Panc1 (cell line): ENCODE results near the gene COQ8A. TPM values are rescaled to one million over a fixed set of nuclear protein-coding genes. Genes with fewer than 3 reads are reported as not detected.
"Not testable (repeated sequence)": the region's sequence is repeated elsewhere in the genome, so short reads cannot be mapped to it uniquely, and the experiment has no call there.

ENCODE experiments used
- ATAC-seq: fragments of 200-7000 bp; cut with Tn5 transposase; 2 replicates; pipeline ENCODE4 v1.9.1; 2020; ENCODE audit warnings: mild to moderate bottlenecking, moderate library complexity
- BruUV-seq: library from RNA; stranded (reverse); fragments of 400-500 nt; replicated peaks from 2 replicates; lab custom pipeline; 2021; lab: Mats Ljungman, UMichigan
- CTCF ChIA-PET: fragments of 300-600 bp; sonication (Branson Sonifier 250); formaldehyde crosslinking; loops from one replicate; lab custom pipeline; 2022; ENCODE audit warnings: antibody characterized with exemption; lab: Charles Lee
- POLR2A ChIA-PET: fragments of 300-600 bp; sonication (Branson Sonifier 250); formaldehyde crosslinking; loops from one replicate; lab custom pipeline; 2022; ENCODE audit warnings: antibody characterized with exemption; lab: Charles Lee
- DNase-seq: peaks from one replicate; pipeline ENCODE4 v3.0.0-alpha.2; 2010; ENCODE audit warnings: low read depth, low spot score
- H3K27ac ChIP-seq: 2 replicates; pipeline ENCODE4 v1.5.1; 2011; ENCODE audit warnings: mild to moderate bottlenecking, low read length, inconsistent platforms
- H3K27me3 ChIP-seq: fragments of 200-500 bp; sonication (Bioruptor generic); 2 replicates; pipeline ENCODE4 v1.6.0; 2014; ENCODE audit warnings: low read length, inconsistent platforms; ENCODE audit not compliant: control insufficient read depth, insufficient read depth
- H3K36me3 ChIP-seq: fragments of 200-500 bp; sonication (Bioruptor generic); 2 replicates; pipeline ENCODE4 v1.5.1; 2014; ENCODE audit warnings: inconsistent platforms, mild to moderate bottlenecking, low read length, moderate library complexity; ENCODE audit not compliant: control insufficient read depth, insufficient read depth
- H3K4me1 ChIP-seq: 2 replicates; pipeline ENCODE4 v1.5.1; 2011; ENCODE audit warnings: inconsistent platforms, mild to moderate bottlenecking, low read length, moderate library complexity; ENCODE audit not compliant: control insufficient read depth, insufficient read depth
- H3K4me3 ChIP-seq, 2 experiments: 2 replicates each; pipeline ENCODE4 v1.5.1; 2011 to 2012; ENCODE audit warnings: low read depth in 2 of 2, low read length in 2 of 2, mild to moderate bottlenecking in 2 of 2, inconsistent platforms in 1 of 2, moderate library complexity in 1 of 2
- H3K9me3 ChIP-seq: fragments of 200-500 bp; sonication (Bioruptor generic); 2 replicates; pipeline ENCODE4 v1.5.1; 2014; ENCODE audit warnings: low read depth, mild to moderate bottlenecking, inconsistent platforms, low read length, moderate library complexity; ENCODE audit not compliant: control insufficient read depth, insufficient read depth
- CTCF ChIP-seq: fragments of 450-650 bp; IDR thresholded peaks from 2 replicates; pipeline ENCODE4 v1.5.1; 2017; ENCODE audit warnings: mild to moderate bottlenecking
- POLR2AphosphoS5 ChIP-seq: IDR thresholded peaks from 2 replicates; pipeline ENCODE4 v1.6.1; 2012; ENCODE audit warnings: mild to moderate bottlenecking, low read depth, low read length, moderate library complexity
- REST ChIP-seq, 2 experiments: IDR thresholded peaks; 2 replicates each; pipeline ENCODE4 v1.6.1; 2011 to 2012; ENCODE audit warnings: low read depth in 2 of 2, control low read depth in 1 of 2, low read length in 1 of 2, mild to moderate bottlenecking in 1 of 2, moderate library complexity in 1 of 2; ENCODE audit not compliant: insufficient read depth in 1 of 2
- SIN3A ChIP-seq: IDR thresholded peaks from 2 replicates; pipeline ENCODE4 v1.6.1; 2012; ENCODE audit warnings: low read depth, mild to moderate bottlenecking, low read length, moderate library complexity, borderline replicate concordance; ENCODE audit not compliant: insufficient read depth
- TCF7L2 ChIP-seq: IDR thresholded peaks from 2 replicates; pipeline ENCODE4 v1.6.1; 2011; ENCODE audit warnings: mild to moderate bottlenecking, low read depth, low read length, inconsistent platforms
- in situ Hi-C: cut with HindIII; loops from 2 replicates; pipeline ENCODE4 v1.10.0; 2016; ENCODE audit warnings: low sequenced_read_pairs, low pct_unique_long_range_greater_than_20kb
- intact Hi-C: fragments of 100-400 bp; cut with micrococcal nuclease; formaldehyde crosslinking; loops from one replicate; pipeline ENCODE4 v1.10.0; 2022; ENCODE audit not compliant: unreplicated experiment
- total RNA-seq: library from RNA; stranded (reverse); gene quantifications from one replicate; pipeline ENCODE4 v1.2.1, GENCODE V29; 2021; ENCODE audit not compliant: unreplicated experiment

The COQ8A gene
- total RNA-seq, 1 experiment from 2014 or later = 15.1 TPM

- H3K36me3 ChIP-seq = no peaks in the 10 kb centered on the region
- BruUV-seq = no TSS peak
- intact Hi-C loops = no loop called here
- in situ Hi-C loops = no loop called here
- H3K27ac ChIP-seq = no peak overlapping the region
- ChIA-PET POLR2A (no interaction called here), CTCF (no interaction called here)
- H3K27me3 ChIP-seq = no peaks in the 10 kb centered on the region
- DNase-seq = no peak
- no peaks in the 10 kb centered on the region for H3K4me1 ChIP-seq
- no peak for ATAC-seq
- TF ChIP-seq POLR2AphosphoS5 (no peak), SIN3A (no peak), TCF7L2 (no peak), REST (IDR thresholded peaks at IDR 0.05; ENCODE audit: insufficient read depth in 1 of 2, low read depth in 2 of 2, low read length in 1 of 2) (no peak), CTCF (no peak)
- no peak overlapping the region for H3K4me3 ChIP-seq
- H3K9me3 ChIP-seq = no peaks in the 10 kb centered on the region
These were observed 55.6 kb downstream of the COQ8A start for GRCh38 chr1:226995365-226996332.

- DNase-seq, POLR2A ChIA-PET, BruUV-seq, H3K4me1 ChIP-seq, CTCF ChIA-PET, H3K9me3 ChIP-seq, in situ Hi-C loops, H3K27me3 ChIP-seq, H3K27ac ChIP-seq, H3K36me3 ChIP-seq, ATAC-seq, H3K4me3 ChIP-seq, intact Hi-C loops: not testable (repeated sequence)
These were observed 59.5 kb downstream of the COQ8A start for GRCh38 chr1:226999579-226999978.

- CTCF ChIA-PET = no interaction called here
- no peak for ATAC-seq
These were observed 62.5 kb downstream of the COQ8A start for GRCh38 chr1:227002531-227003049.

More at GRCh38 chr1:227002531-227003049, 62.5 kb downstream of the COQ8A start:
- Histone ChIP-seq H3K27ac (no peak overlapping the region), H3K4me3 (no peak overlapping the region), H3K36me3 (peaks cover 8% of the 10 kb centered on the region), H3K27me3 (no peaks in the 10 kb centered on the region), H3K4me1 (no peaks in the 10 kb centered on the region), H3K9me3 (no peaks in the 10 kb centered on the region)
- in situ Hi-C loops = no loop called here
- POLR2A ChIA-PET = no interaction called here
- BruUV-seq = no TSS peak
- intact Hi-C loops = no loop called here
- no peak for DNase-seq
- no peak for TF ChIP-seq REST (IDR thresholded peaks at IDR 0.05; ENCODE audit: insufficient read depth in 1 of 2, low read depth in 2 of 2, low read length in 1 of 2)
